Activated T-cell treated with anti-CD3 and anti-CD28 coated beads, Interleukin-2, amount 50 U/mL, for 24 hours (primary cell): Measurements from ENCODE around the gene MAP3K15.
A peak's percentile ranks its signal among the peaks of the same experiment; 100 is the strongest.

Experiments
- DNase-seq: peaks from one replicate; pipeline ENCODE4 v3.0.0-alpha.2; 2020
- H3K27ac Mint-ChIP-seq: 2 replicates; pipeline ENCODE4 v1.8.0; 2020; ENCODE audit warnings: mild to moderate bottlenecking, mixed read lengths
- H3K27me3 Mint-ChIP-seq: 2 replicates; pipeline ENCODE4 v1.8.0; 2020; ENCODE audit warnings: mixed read lengths
- H3K36me3 Mint-ChIP-seq: 2 replicates; pipeline ENCODE4 v1.8.0; 2020; ENCODE audit warnings: low read depth, mixed read lengths
- H3K4me1 Mint-ChIP-seq: 2 replicates; pipeline ENCODE4 v1.8.0; 2020; ENCODE audit warnings: low read depth, mixed read lengths
- H3K4me3 Mint-ChIP-seq: 2 replicates; pipeline ENCODE4 v1.8.0; 2020; ENCODE audit warnings: mild to moderate bottlenecking, moderate library complexity, mixed read lengths
- H3K9me3 Mint-ChIP-seq: 2 replicates; pipeline ENCODE4 v1.8.0; 2020; ENCODE audit warnings: mixed read lengths

The MAP3K15 gene

GRCh38 chrX:19514791-19515614 lies at the start of gene MAP3K15:
TSS of gene MAP3K15 (minus strand) at chrX:19515508. CDS start at chrX:19515261, 247 bp downstream.
- Mint-ChIP-seq H3K27ac (no peak within 1 kb of the TSS), H3K4me1 (peaks cover 4% of the 10 kb centered on the region), H3K9me3 (peaks cover 3% of the 10 kb centered on the region), H3K27me3 (peaks cover 60% of the 10 kb centered on the region), H3K4me3 (peak within 1 kb of the TSS; percentile 51), H3K36me3 (no peaks in the 10 kb centered on the region)
- peak; percentile 42 for DNase-seq

GRCh38 chrX:19564606-19565005 lies 49.3 kb upstream of the MAP3K15 start:
- DNase-seq: no peak
- peaks cover 18% of the 10 kb centered on the region for H3K27me3 Mint-ChIP-seq
- H3K4me1 Mint-ChIP-seq: peaks cover 38% of the 10 kb centered on the region
- no peak overlapping the region for H3K4me3 Mint-ChIP-seq
- peaks cover 38% of the 10 kb centered on the region for H3K36me3 Mint-ChIP-seq
- H3K9me3 Mint-ChIP-seq: no peaks in the 10 kb centered on the region
- peak overlapping the region; percentile 26 for H3K27ac Mint-ChIP-seq

- peak overlapping the region; percentile 15 for H3K27ac Mint-ChIP-seq
- H3K27me3 Mint-ChIP-seq: peaks cover 18% of the 10 kb centered on the region
- H3K36me3 Mint-ChIP-seq: peaks cover 34% of the 10 kb centered on the region
- no peaks in the 10 kb centered on the region for H3K9me3 Mint-ChIP-seq
- H3K4me3 Mint-ChIP-seq: no peak overlapping the region
- no peak for DNase-seq
- H3K4me1 Mint-ChIP-seq: peaks cover 39% of the 10 kb centered on the region
Observed at GRCh38 chrX:19563746-19564145, 48.4 kb upstream of the MAP3K15 start.

GRCh38 chrX:19563327-19563726 lies 48.0 kb upstream of the MAP3K15 start:
- no peaks in the 10 kb centered on the region for H3K9me3 Mint-ChIP-seq
- peak overlapping the region; percentile 55 for H3K27ac Mint-ChIP-seq
- peaks cover 36% of the 10 kb centered on the region for H3K4me1 Mint-ChIP-seq

GRCh38 chrX:19560611-19561010 lies 45.3 kb upstream of the MAP3K15 start:
- Mint-ChIP-seq H3K9me3 (no peaks in the 10 kb centered on the region), H3K27me3 (peaks cover 5% of the 10 kb centered on the region), H3K36me3 (peaks cover 22% of the 10 kb centered on the region), H3K4me3 (no peak overlapping the region), H3K27ac (no peak overlapping the region), H3K4me1 (peaks cover 36% of the 10 kb centered on the region)
- no peak for DNase-seq

More at GRCh38 chrX:19563327-19563726, 48.0 kb upstream of the MAP3K15 start:
- peaks cover 15% of the 10 kb centered on the region for H3K27me3 Mint-ChIP-seq
- H3K4me3 Mint-ChIP-seq: no peak overlapping the region
- no peak for DNase-seq
- H3K36me3 Mint-ChIP-seq: peaks cover 31% of the 10 kb centered on the region

- Mint-ChIP-seq H3K36me3 (peaks cover 12% of the 10 kb centered on the region), H3K4me1 (peaks cover 40% of the 10 kb centered on the region), H3K27me3 (peaks cover 3% of the 10 kb centered on the region), H3K9me3 (no peaks in the 10 kb centered on the region), H3K27ac (no peak overlapping the region), H3K4me3 (no peak overlapping the region)
- DNase-seq: no peak
Observed at GRCh38 chrX:19557822-19558221, 42.5 kb upstream of the MAP3K15 start.

- Mint-ChIP-seq H3K4me1 (peaks cover 51% of the 10 kb centered on the region), H3K4me3 (no peak overlapping the region), H3K27ac (peak overlapping the region; percentile 88), H3K9me3 (no peaks in the 10 kb centered on the region), H3K27me3 (peaks cover 17% of the 10 kb centered on the region), H3K36me3 (peaks cover 15% of the 10 kb centered on the region)
- no peak for DNase-seq
Observed at GRCh38 chrX:19556202-19556601, 40.9 kb upstream of the MAP3K15 start.

- Mint-ChIP-seq H3K27ac (peak overlapping the region; percentile 88), H3K36me3 (peaks cover 15% of the 10 kb centered on the region), H3K4me3 (no peak overlapping the region), H3K9me3 (no peaks in the 10 kb centered on the region), H3K27me3 (peaks cover 17% of the 10 kb centered on the region), H3K4me1 (peaks cover 55% of the 10 kb centered on the region)
- DNase-seq: no peak
Observed at GRCh38 chrX:19555683-19556082, 40.4 kb upstream of the MAP3K15 start.

GRCh38 chrX:19555236-19555635 lies 39.9 kb upstream of the MAP3K15 start:
- Mint-ChIP-seq H3K9me3 (no peaks in the 10 kb centered on the region), H3K27me3 (peaks cover 19% of the 10 kb centered on the region), H3K4me3 (peak overlapping the region; percentile 21), H3K36me3 (peaks cover 14% of the 10 kb centered on the region), H3K4me1 (peaks cover 59% of the 10 kb centered on the region), H3K27ac (peak overlapping the region; percentile 88)
- no peak for DNase-seq

GRCh38 chrX:19554786-19555185 lies 39.5 kb upstream of the MAP3K15 start:
- no peaks in the 10 kb centered on the region for H3K9me3 Mint-ChIP-seq
- no peak for DNase-seq
- peaks cover 64% of the 10 kb centered on the region for H3K4me1 Mint-ChIP-seq
- peaks cover 19% of the 10 kb centered on the region for H3K36me3 Mint-ChIP-seq
- H3K27ac Mint-ChIP-seq: peak overlapping the region; percentile 88
- H3K4me3 Mint-ChIP-seq: peak overlapping the region; percentile 21
- H3K27me3 Mint-ChIP-seq: peaks cover 20% of the 10 kb centered on the region

GRCh38 chrX:19552793-19553192 lies 37.5 kb upstream of the MAP3K15 start:
- H3K4me3 Mint-ChIP-seq: no peak overlapping the region
- H3K4me1 Mint-ChIP-seq: peaks cover 79% of the 10 kb centered on the region
- no peak overlapping the region for H3K27ac Mint-ChIP-seq
- H3K9me3 Mint-ChIP-seq: no peaks in the 10 kb centered on the region
- no peak for DNase-seq
- peaks cover 27% of the 10 kb centered on the region for H3K27me3 Mint-ChIP-seq
- peaks cover 31% of the 10 kb centered on the region for H3K36me3 Mint-ChIP-seq

GRCh38 chrX:19549838-19550237 lies 34.5 kb upstream of the MAP3K15 start:
- H3K4me3 Mint-ChIP-seq: peak overlapping the region; percentile 72
- H3K4me1 Mint-ChIP-seq: peaks cover 55% of the 10 kb centered on the region
- H3K27ac Mint-ChIP-seq: peak overlapping the region; percentile 93
- DNase-seq: no peak
- H3K9me3 Mint-ChIP-seq: no peaks in the 10 kb centered on the region
- peaks cover 33% of the 10 kb centered on the region for H3K27me3 Mint-ChIP-seq
- peaks cover 55% of the 10 kb centered on the region for H3K36me3 Mint-ChIP-seq

GRCh38 chrX:19548934-19549333 lies 33.6 kb upstream of the MAP3K15 start:
- DNase-seq: no peak
- H3K9me3 Mint-ChIP-seq: no peaks in the 10 kb centered on the region
- peak overlapping the region; percentile 95 for H3K27ac Mint-ChIP-seq
- H3K4me1 Mint-ChIP-seq: peaks cover 53% of the 10 kb centered on the region
- H3K27me3 Mint-ChIP-seq: peaks cover 38% of the 10 kb centered on the region
- peak overlapping the region; percentile 72 for H3K4me3 Mint-ChIP-seq
- peaks cover 62% of the 10 kb centered on the region for H3K36me3 Mint-ChIP-seq

GRCh38 chrX:19548279-19548678 lies 33.0 kb upstream of the MAP3K15 start:
- peak overlapping the region; percentile 52 for H3K4me3 Mint-ChIP-seq
- peaks cover 50% of the 10 kb centered on the region for H3K4me1 Mint-ChIP-seq
- peaks cover 66% of the 10 kb centered on the region for H3K36me3 Mint-ChIP-seq
- H3K27me3 Mint-ChIP-seq: peaks cover 39% of the 10 kb centered on the region
- no peak for DNase-seq
- no peaks in the 10 kb centered on the region for H3K9me3 Mint-ChIP-seq
- peak overlapping the region; percentile 95 for H3K27ac Mint-ChIP-seq

- no peaks in the 10 kb centered on the region for H3K9me3 Mint-ChIP-seq
- no peak overlapping the region for H3K4me3 Mint-ChIP-seq
- no peak overlapping the region for H3K27ac Mint-ChIP-seq
- peaks cover 32% of the 10 kb centered on the region for H3K4me1 Mint-ChIP-seq
- DNase-seq: no peak
- H3K36me3 Mint-ChIP-seq: peaks cover 80% of the 10 kb centered on the region
- peaks cover 27% of the 10 kb centered on the region for H3K27me3 Mint-ChIP-seq
Observed at GRCh38 chrX:19545651-19546050, 30.3 kb upstream of the MAP3K15 start.
